Suprapubic skin (tissue), 4 donors: ENCODE data around the gene SORCS1.

Experiments used
- EP300 ChIP-seq: sonication (generic); formaldehyde crosslinking; IDR thresholded peaks from one replicate; pipeline ENCODE4 v1.6.1; 2017; ENCODE audit warnings: antibody characterized with exemption
- POLR2A ChIP-seq, 2 donors: fragments of 450-650 bp; IDR thresholded peaks; one replicate each; pipeline ENCODE4 v1.6.1; 2017; ENCODE audit warnings: antibody characterized with exemption in 2 of 2, mild to moderate bottlenecking in 2 of 2, moderate library complexity in 2 of 2
- POLR2AphosphoS5 ChIP-seq, 3 donors: sonication (generic); formaldehyde crosslinking; IDR thresholded peaks; one replicate each; pipeline ENCODE4 v1.6.1; 2017; ENCODE audit warnings: antibody characterized with exemption in 3 of 3
- TF ChIP-seq, protein P1 (sequence below), 2 donors: fragments of 200-600 bp in 1 of 2; fragments of 450-650 bp in 1 of 2; sonication (generic) in 1 of 2; IDR thresholded peaks; one replicate each; pipeline ENCODE4 v1.5.1; 2016 to 2019; ENCODE audit warnings: antibody characterized with exemption in 2 of 2, mild to moderate bottlenecking in 1 of 2, moderate library complexity in 1 of 2

DNA sequence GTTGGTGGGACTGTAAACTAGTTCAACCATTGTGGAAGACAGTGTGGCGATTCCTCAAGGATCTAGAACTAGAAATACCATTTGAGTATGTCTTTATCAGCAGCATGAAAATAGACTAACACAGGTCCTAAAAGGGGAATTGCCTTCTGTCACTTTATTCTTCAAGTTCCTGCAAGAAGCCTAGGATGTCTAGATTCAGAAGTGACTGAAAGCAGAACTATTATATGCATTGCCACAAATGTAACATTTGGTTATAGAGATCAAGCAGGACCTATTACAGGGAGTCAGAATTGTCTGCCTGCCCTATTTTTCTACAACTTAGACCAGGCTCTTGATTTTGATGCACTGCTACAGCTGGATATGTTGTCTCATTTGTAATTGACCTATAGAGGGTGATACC lies 364.7 kb downstream of the SORCS1 start:
- TF ChIP-seq, protein P1, sequence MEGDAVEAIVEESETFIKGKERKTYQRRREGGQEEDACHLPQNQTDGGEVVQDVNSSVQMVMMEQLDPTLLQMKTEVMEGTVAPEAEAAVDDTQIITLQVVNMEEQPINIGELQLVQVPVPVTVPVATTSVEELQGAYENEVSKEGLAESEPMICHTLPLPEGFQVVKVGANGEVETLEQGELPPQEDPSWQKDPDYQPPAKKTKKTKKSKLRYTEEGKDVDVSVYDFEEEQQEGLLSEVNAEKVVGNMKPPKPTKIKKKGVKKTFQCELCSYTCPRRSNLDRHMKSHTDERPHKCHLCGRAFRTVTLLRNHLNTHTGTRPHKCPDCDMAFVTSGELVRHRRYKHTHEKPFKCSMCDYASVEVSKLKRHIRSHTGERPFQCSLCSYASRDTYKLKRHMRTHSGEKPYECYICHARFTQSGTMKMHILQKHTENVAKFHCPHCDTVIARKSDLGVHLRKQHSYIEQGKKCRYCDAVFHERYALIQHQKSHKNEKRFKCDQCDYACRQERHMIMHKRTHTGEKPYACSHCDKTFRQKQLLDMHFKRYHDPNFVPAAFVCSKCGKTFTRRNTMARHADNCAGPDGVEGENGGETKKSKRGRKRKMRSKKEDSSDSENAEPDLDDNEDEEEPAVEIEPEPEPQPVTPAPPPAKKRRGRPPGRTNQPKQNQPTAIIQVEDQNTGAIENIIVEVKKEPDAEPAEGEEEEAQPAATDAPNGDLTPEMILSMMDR (IDR thresholded peaks at IDR 0.05), result no peak
- TF ChIP-seq POLR2AphosphoS5 (IDR thresholded peaks at IDR 0.05) (no peak), EP300 (no peak), POLR2A (IDR thresholded peaks at IDR 0.05) (no peak)
